Activated CD4-positive, alpha-beta T cell treated with anti-CD3 and anti-CD28 coated beads, Interleukin-2, amount 10 ng/mL, durations not matched to agents 24 days and 14 days (primary cell): ENCODE results near the gene ENPP1. TPM values are rescaled to one million over a fixed set of nuclear protein-coding genes. Genes with fewer than 3 reads are reported as not detected.
A peak's percentile ranks its signal among the peaks of the same experiment; 100 is the strongest.

Experiments used
- DNase-seq: peaks from one replicate; pipeline ENCODE4 v3.0.0; 2022
- H3K27ac Mint-ChIP-seq: one replicate; pipeline ENCODE4 v1.8.0; 2022; ENCODE audit warnings: mild to moderate bottlenecking, mixed read lengths
- H3K27me3 Mint-ChIP-seq: one replicate; pipeline ENCODE4 v1.8.0; 2022; ENCODE audit warnings: mixed read lengths
- H3K36me3 Mint-ChIP-seq: one replicate; pipeline ENCODE4 v1.8.0; 2022; ENCODE audit warnings: low read depth, mild to moderate bottlenecking, mixed read lengths
- H3K4me1 Mint-ChIP-seq: one replicate; pipeline ENCODE4 v1.8.0; 2021; ENCODE audit warnings: mixed read lengths
- H3K4me3 Mint-ChIP-seq: one replicate; pipeline ENCODE4 v1.8.0; 2022; ENCODE audit warnings: mild to moderate bottlenecking, moderate library complexity, mixed read lengths
- H3K9me3 Mint-ChIP-seq: one replicate; pipeline ENCODE4 v1.8.0; 2021; ENCODE audit warnings: mixed read lengths
- intact Hi-C: fragments of 100-400 bp; cut with micrococcal nuclease; formaldehyde crosslinking; loops from one replicate; pipeline ENCODE4 v1.15.1; 2023
- total RNA-seq: library from RNA; stranded (reverse); gene quantifications from 2 replicates; pipeline ENCODE4 v1.2.3, GENCODE V29; 2022

The ENPP1 gene
- total RNA-seq, 1 donor from 2014 or later: 0.58 TPM

DNA sequence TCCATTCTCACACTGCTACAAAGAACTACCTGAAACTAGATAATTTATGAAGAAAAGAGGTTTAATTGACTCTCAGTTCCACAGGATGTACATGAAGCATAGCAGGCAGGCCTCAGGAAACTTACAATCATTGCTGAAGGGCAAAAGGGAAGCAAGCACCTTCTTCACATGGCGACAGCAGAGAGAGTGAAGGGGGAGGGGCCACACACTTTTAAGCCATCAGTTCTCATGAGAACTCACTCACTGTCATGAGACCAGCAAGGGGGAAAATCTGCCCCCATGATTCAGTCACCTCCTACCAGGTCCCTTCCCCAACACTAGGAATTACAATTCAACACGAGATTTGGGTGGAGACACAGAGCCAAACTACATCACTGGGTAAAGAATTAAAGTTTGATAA lies 12.5 kb upstream of the ENPP1 start:
- H3K4me3 Mint-ChIP-seq: no peak overlapping the region
- no peaks in the 10 kb centered on the region for H3K9me3 Mint-ChIP-seq
- no peaks in the 10 kb centered on the region for H3K4me1 Mint-ChIP-seq
- intact Hi-C loops: no loop called here
- peaks cover 13% of the 10 kb centered on the region for H3K27me3 Mint-ChIP-seq
- no peak overlapping the region for H3K27ac Mint-ChIP-seq
- H3K36me3 Mint-ChIP-seq: no peaks in the 10 kb centered on the region
- no peak for DNase-seq

DNA sequence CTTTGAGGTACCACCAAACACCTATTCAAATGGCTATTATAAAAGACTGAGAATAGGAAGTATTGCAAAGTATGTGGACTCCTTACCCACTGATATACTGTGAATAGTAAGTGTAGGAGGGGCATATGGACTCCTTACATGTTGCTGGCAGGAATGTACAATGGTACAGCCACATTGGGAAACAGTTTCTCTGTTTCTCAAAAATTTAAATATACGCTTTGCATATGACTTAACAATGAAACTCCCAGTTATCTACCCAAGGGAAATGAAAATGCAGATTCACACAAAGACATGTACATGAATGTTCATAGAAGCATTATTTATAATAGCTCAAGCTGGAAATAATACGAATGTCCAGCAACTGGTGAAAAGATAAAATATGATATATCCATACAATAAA lies 5.5 kb upstream of the ENPP1 start:
- no peaks in the 10 kb centered on the region for H3K9me3 Mint-ChIP-seq
- intact Hi-C loops: loop anchor here (10.0 kb wide), 1 partner anchor 112 kb away; no protein-coding TSS in a partner anchor
- peak; percentile 8 for DNase-seq
- H3K27me3 Mint-ChIP-seq: peaks cover 44% of the 10 kb centered on the region
- H3K36me3 Mint-ChIP-seq: no peaks in the 10 kb centered on the region
- H3K4me3 Mint-ChIP-seq: no peak overlapping the region
- peaks cover 7% of the 10 kb centered on the region for H3K4me1 Mint-ChIP-seq
- no peak overlapping the region for H3K27ac Mint-ChIP-seq

DNA sequence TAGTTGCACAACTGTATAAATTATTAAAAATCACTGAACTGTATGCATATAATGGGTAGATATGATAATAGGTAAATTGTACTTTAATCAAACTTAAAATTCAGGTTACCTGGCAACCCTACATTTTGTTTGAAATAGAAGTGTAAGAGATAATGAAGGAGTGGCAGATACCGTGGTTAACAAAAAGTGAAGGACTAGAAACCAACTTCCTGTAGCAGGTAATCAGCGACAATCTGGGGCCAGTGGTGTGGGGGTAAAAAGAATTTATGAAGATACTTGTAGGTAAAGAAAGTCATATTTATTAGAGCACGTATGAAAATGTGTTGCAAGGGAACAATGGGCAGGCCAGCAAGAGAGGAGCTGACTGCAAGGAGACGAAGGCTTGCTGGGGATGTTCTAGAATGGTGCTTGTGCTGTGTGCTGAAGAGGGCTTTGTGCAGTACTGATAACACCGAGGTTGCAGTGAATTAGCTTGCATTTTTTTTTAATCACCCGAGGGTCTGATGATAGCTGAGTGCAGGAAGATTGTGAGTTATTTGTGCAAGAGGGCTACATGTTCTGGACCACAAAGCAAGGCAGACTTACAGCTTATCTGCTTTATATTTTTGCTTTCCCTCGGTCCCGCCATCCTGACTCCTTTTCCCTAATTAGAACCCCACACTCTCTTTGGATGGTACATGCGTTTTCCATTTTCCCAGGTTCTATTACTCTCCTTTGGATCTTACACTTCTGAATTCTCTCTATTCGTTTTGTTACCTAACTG lies 4.6 kb upstream of the ENPP1 start:
- H3K27ac Mint-ChIP-seq: no peak overlapping the region
- H3K36me3 Mint-ChIP-seq: no peaks in the 10 kb centered on the region
- peaks cover 43% of the 10 kb centered on the region for H3K27me3 Mint-ChIP-seq
- peak; percentile 46 for DNase-seq
- H3K4me1 Mint-ChIP-seq: peaks cover 9% of the 10 kb centered on the region
- H3K4me3 Mint-ChIP-seq: no peak overlapping the region
- no peaks in the 10 kb centered on the region for H3K9me3 Mint-ChIP-seq
- intact Hi-C loops: loop anchor here (10.0 kb wide), 1 partner anchor 112 kb away; no protein-coding TSS in a partner anchor

DNA sequence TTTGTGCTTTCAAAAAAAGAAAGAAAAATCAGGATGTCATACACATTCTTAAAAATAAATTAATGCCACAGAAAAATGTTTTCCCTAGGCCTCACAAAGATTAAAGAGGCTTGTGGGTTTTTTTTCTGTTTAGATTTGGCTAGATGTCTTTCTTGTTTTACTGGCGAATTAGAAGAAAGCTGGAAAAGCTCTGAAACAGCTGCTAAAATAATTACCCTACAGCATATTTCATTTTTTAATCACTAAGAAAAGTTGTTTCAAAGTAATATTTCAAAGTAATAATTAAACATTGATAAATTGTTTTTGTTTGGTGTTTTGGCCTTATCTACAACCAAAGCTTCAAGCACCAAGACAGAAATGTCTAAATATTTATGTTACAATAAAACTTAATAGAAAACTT lies 3.7 kb upstream of the ENPP1 start:
- no peak for DNase-seq
- intact Hi-C loops: loop anchor here (10.0 kb wide), 1 partner anchor 111 kb away; no protein-coding TSS in a partner anchor
- Mint-ChIP-seq H3K9me3 (no peaks in the 10 kb centered on the region), H3K27me3 (peaks cover 52% of the 10 kb centered on the region), H3K4me3 (no peak overlapping the region), H3K4me1 (peaks cover 13% of the 10 kb centered on the region), H3K36me3 (no peaks in the 10 kb centered on the region), H3K27ac (no peak overlapping the region)

DNA sequence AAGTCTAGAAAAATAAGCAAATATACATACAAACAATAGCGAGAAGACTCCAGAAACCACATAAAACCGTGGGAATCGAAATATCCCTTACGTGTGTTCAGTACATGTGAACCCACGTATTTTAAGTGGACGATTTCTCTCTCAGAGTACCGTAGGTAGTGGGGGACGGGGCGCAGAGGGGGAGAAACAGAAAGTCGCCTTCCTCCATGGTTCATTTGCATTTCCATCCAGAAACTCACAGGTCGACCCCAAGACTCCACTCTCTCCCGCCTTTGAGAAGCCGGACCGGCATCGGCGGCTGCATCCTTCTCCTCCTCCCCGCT lies 538 bp upstream of the ENPP1 start:
- Mint-ChIP-seq H3K9me3 (no peaks in the 10 kb centered on the region), H3K4me1 (peaks cover 13% of the 10 kb centered on the region), H3K27me3 (peaks cover 68% of the 10 kb centered on the region), H3K27ac (peak overlapping the region; percentile 41), H3K36me3 (no peaks in the 10 kb centered on the region), H3K4me3 (peak overlapping the region; percentile 90)
- intact Hi-C loops: loop anchor here (10.0 kb wide), 1 partner anchor 108 kb away; no protein-coding TSS in a partner anchor
- no peak for DNase-seq

DNA sequence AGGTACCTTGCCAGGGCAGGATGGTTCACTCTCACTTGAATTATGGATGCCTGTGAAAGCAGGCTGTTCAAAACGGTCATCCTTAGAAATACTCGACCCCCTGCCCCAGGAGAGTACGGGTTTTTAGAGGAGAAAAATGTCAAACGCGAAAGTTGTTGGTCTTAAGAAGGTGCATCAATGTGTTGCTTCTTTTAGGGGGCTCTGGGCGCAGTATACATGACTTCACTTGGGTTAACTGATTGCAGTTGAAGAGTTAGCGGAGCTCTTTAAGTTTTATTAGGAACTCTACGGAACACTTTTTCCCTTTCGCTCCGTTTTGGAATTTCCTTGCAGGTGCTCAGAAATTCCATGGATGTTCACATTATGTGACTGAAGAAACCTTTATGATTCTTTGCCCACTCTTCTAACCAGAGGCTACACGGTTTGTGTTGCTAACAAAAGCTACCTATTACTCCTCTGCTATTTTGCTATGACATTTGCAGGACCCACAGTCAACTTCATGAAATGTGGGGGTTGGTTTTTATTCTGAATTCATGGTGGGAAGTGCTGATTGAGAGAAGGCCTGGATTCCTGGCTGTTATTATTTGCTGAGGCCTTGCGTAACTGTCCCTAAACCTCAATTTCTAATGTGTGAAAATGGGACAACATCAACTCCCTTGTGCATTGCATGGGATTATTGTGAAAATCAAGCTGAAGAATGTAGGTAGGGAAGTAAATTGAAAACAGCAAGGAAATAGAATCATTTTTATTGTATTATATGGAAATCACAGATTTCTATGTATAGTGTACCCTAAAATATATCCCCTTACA lies 845 bp downstream of the ENPP1 start:
- no peak for DNase-seq
- intact Hi-C loops: loop anchor here (10.0 kb wide), 1 partner anchor 106 kb away; no protein-coding TSS in a partner anchor
- Mint-ChIP-seq H3K4me3 (peak overlapping the region; percentile 74), H3K4me1 (peaks cover 11% of the 10 kb centered on the region), H3K27me3 (peaks cover 61% of the 10 kb centered on the region), H3K9me3 (no peaks in the 10 kb centered on the region), H3K27ac (no peak overlapping the region), H3K36me3 (no peaks in the 10 kb centered on the region)

DNA sequence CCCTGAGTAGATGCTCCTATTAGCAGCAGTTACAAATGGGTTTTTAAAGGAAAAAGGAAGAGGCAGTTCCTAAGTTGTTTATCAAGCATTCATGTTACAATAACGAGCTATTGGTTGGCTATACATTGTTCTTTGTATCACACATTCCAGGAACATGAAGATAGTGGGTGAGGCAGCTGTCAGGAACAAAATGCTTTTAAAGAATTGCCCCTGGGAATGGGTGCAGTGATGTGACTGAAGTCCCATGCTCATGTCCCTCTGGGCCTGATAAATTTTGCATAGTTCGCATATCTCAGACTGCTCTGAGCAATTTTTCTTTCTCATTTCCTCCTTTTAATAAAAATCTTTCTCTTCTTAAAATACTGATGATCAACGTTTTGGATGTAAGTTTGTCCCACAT lies 3.7 kb downstream of the ENPP1 start:
- no peak for DNase-seq
- Mint-ChIP-seq H3K27me3 (peaks cover 46% of the 10 kb centered on the region), H3K9me3 (no peaks in the 10 kb centered on the region), H3K4me3 (no peak overlapping the region), H3K4me1 (peaks cover 11% of the 10 kb centered on the region), H3K36me3 (no peaks in the 10 kb centered on the region), H3K27ac (no peak overlapping the region)
- intact Hi-C loops: no loop called here

DNA sequence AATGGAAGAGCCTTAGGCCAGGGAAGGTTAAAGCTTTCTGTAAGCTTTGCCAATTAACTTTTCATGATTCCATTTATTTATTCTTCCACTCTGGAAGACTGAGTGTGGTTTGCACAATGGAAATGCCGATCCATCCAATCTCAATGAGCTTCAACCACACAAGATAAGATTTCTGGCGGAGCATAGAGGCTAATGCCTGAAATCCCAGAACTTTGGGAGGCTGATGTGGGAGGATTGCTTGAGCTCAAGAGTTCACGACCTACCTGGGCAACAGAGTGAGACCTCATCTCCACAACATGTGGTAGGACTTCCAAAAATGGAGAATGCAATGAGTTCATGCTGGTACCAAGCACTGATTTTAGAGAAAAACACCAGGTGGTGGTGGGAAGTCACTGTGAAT lies 6.2 kb downstream of the ENPP1 start:
- no peak overlapping the region for H3K4me3 Mint-ChIP-seq
- intact Hi-C loops: no loop called here
- no peak overlapping the region for H3K27ac Mint-ChIP-seq
- H3K36me3 Mint-ChIP-seq: no peaks in the 10 kb centered on the region
- DNase-seq: peak; percentile 8
- no peaks in the 10 kb centered on the region for H3K4me1 Mint-ChIP-seq
- H3K9me3 Mint-ChIP-seq: no peaks in the 10 kb centered on the region
- peaks cover 30% of the 10 kb centered on the region for H3K27me3 Mint-ChIP-seq

DNA sequence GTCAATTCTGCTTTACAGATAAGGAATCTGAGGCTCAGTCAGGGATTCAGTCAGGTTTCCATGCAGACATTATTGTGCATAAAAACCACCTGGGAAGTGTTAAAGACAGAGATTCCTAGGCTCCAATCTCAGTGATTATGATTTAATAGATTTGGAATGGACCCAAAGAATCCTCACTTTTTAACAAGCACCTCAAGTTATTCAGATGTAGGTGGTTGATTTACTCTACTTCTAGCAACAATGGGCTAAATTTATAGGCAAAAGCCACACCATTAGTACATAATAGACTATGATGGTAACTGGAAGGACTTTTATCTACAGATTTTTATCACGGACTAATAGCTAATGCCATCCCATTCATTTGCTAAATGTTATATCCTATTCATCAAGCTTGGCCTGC lies 9.0 kb downstream of the ENPP1 start:
- intact Hi-C loops: no loop called here
- Mint-ChIP-seq H3K4me1 (no peaks in the 10 kb centered on the region), H3K9me3 (no peaks in the 10 kb centered on the region), H3K27me3 (peaks cover 22% of the 10 kb centered on the region), H3K36me3 (no peaks in the 10 kb centered on the region), H3K27ac (no peak overlapping the region), H3K4me3 (no peak overlapping the region)
- DNase-seq: peak; percentile 3

DNA sequence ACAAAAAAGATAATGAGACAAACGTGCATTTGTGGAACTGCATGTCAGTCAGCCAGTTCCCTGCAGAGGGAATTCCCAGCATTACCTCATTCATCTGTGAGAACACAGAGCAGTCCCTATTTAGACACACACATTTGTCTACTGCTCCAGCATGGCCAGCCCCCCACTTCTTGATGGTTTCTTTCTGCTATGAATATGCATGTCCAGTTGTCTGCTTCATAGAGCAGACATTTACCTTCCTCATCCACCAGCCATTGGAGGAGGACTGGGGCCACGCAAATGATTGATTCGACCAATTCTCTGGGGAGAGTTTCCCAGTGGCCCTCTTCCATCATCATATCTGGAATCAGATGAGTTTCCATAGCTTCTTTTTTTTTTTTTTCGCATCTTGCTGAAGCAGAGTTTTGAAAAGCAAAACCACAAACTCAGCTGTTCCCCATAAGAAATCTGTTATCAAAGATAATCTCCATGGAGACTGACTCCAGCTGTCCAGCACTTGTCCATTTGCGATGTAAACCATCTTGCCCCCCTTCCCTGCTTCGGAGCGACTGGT lies 11.8 kb downstream of the ENPP1 start:
- peaks cover 26% of the 10 kb centered on the region for H3K27me3 Mint-ChIP-seq
- H3K4me1 Mint-ChIP-seq: no peaks in the 10 kb centered on the region
- no peak overlapping the region for H3K4me3 Mint-ChIP-seq
- H3K36me3 Mint-ChIP-seq: no peaks in the 10 kb centered on the region
- no peak overlapping the region for H3K27ac Mint-ChIP-seq
- intact Hi-C loops: no loop called here
- H3K9me3 Mint-ChIP-seq: no peaks in the 10 kb centered on the region
- peak; percentile 33 for DNase-seq

DNA sequence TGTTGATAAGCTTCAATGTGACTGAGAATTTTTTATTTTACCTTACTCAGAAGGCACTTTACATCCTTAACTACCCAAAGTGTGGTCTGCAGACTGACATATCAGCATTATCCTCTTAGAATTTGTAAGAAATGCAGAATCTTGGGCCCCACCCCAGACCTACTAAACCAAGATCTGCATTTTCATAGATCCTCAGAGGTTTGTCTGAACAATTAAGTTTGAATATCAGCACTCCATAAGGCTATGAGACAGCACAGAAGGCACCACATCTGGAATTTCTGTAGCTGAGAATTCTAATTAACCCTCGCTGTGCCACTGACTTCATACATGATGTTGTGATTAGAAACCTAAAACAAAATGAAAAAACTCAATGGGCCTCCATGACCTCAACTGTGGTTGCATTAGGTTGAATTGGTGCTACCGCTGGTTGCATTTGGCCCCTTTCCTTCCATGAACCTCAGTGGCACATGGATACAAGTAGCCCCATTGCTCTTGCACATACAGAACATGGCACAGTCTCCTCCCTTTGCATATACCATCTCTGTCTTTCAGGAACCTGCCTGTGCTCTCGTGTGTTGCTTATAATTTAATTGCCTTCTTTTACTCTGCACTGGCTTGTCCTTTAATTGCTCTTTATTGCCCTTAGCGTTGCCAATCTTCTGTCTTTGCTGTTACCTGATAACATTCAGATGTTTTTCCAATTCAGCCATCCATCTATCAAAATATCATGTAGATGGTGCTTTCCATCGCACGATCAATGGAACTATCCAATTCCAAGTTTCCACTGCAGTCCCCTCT lies 13.4 kb downstream of the ENPP1 start:
- intact Hi-C loops: no loop called here
- Mint-ChIP-seq H3K9me3 (no peaks in the 10 kb centered on the region), H3K36me3 (no peaks in the 10 kb centered on the region), H3K27me3 (peaks cover 26% of the 10 kb centered on the region), H3K4me3 (no peak overlapping the region), H3K4me1 (no peaks in the 10 kb centered on the region), H3K27ac (no peak overlapping the region)
- DNase-seq: peak; percentile 22

DNA sequence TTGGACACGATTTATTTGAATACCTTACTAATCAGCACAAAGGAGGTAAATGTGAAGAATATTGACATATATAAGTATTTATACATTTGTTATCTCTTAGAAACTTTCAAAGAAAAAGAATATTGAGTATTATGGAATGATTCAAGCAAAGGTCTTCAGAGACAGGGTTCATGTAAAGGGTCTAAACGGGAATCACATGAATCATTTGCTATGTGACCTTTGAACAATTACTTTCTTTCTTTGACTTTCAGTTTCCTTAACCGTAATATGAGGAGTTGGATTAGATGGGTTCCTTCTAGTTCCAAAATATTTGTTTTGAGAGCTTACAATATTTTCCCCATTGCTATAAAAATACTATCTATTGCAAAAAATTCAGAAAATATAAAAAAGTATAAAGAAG lies 14.3 kb downstream of the ENPP1 start:
- H3K4me1 Mint-ChIP-seq: no peaks in the 10 kb centered on the region
- no peaks in the 10 kb centered on the region for H3K9me3 Mint-ChIP-seq
- no peak for DNase-seq
- peaks cover 26% of the 10 kb centered on the region for H3K27me3 Mint-ChIP-seq
- intact Hi-C loops: no loop called here
- no peak overlapping the region for H3K27ac Mint-ChIP-seq
- H3K4me3 Mint-ChIP-seq: no peak overlapping the region
- H3K36me3 Mint-ChIP-seq: no peaks in the 10 kb centered on the region

DNA sequence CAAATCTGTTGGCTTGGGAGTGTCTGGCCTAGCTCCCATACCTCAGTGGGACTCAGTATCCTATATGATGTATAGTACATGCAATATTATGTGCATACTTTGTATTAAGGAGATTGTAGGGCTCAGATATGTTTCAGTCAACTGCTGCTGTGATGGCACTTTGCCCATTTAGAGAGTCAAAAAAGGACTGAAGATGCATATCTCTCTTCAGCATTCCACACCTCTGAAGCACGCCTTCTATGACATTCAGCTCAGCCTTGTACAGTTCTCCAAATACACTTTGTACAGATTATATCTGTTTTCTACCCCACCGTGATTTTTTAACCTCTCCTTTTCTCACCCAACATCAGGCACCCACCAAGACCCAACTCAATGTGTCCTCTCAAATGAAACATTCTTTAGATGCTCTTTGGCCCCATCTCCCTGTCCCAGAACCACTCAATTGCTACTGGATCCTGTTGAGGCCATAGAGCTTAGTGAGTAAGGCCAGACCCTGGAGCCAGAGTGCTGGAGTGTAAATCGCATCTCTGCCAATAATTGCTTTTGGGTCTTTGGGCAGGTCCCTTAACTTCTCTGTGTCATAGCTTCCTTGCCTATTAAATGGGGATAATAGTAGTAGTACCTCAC lies 15.6 kb downstream of the ENPP1 start:
- H3K27me3 Mint-ChIP-seq: peaks cover 22% of the 10 kb centered on the region
- H3K36me3 Mint-ChIP-seq: no peaks in the 10 kb centered on the region
- H3K27ac Mint-ChIP-seq: no peak overlapping the region
- DNase-seq: peak; percentile 41
- intact Hi-C loops: no loop called here
- no peaks in the 10 kb centered on the region for H3K9me3 Mint-ChIP-seq
- H3K4me3 Mint-ChIP-seq: no peak overlapping the region
- H3K4me1 Mint-ChIP-seq: no peaks in the 10 kb centered on the region
